K562 (cell line): ENCODE data around the gene GORASP1. TPM values are rescaled to one million over a fixed set of nuclear protein-coding genes. Genes with fewer than 3 reads are reported as not detected.

ENCODE experiments used
- BCL6 ChIP-seq: fragments of 250-450 bp; sonication (Bioruptor Pico); IDR thresholded peaks from 2 replicates; pipeline ENCODE4 v1.4.0; 2020
- BCOR ChIP-seq: fragments of 450-650 bp; IDR thresholded peaks from 2 replicates; pipeline ENCODE4 v1.6.1; 2016
- CEBPG ChIP-seq, 3 experiments: fragments of 200-800 bp in 1 of 3; sonication (Bioruptor generic) in 1 of 3; sonication (generic) in 1 of 3; formaldehyde crosslinking in 1 of 3; IDR thresholded peaks in 2 of 3; conservative IDR thresholded peaks in 1 of 3; 2 replicates each; pipeline versions ENCODE4 v1.6.1 to v1.8.0; 2016 to 2022; ENCODE audit warnings: missing compliant biosample characterization in 2 of 3, missing genetic modification characterization in 2 of 3, mild to moderate bottlenecking in 1 of 3, missing genetic modification reagents in 1 of 3
- ERF ChIP-seq: fragments of 450-650 bp; formaldehyde crosslinking; IDR thresholded peaks from 2 replicates; pipeline ENCODE4 v1.4.0; 2020; ENCODE audit warnings: mild to moderate bottlenecking, mixed read lengths
- ETV1 ChIP-seq: fragments of 450-650 bp; conservative IDR thresholded peaks from 2 replicates; pipeline ENCODE4 v1.6.1; 2016; ENCODE audit warnings: missing genetic modification characterization, control low read depth, low read depth, missing compliant biosample characterization
- FUS ChIP-seq: fragments of 200-400 bp; formaldehyde crosslinking; optimal IDR thresholded peaks from 2 replicates; pipeline ENCODE3; 2017; ENCODE audit warnings: low read depth, low read length
- GABPB1 ChIP-seq: sonication (generic); formaldehyde crosslinking; IDR thresholded peaks from 2 replicates; pipeline ENCODE4 v1.8.0; 2022; ENCODE audit warnings: mild to moderate bottlenecking, missing genetic modification reagents
- MAFF ChIP-seq: IDR thresholded peaks from 2 replicates; pipeline ENCODE4 v1.6.1; 2012; ENCODE audit warnings: low read length, improper control_type of control experiment
- MTA2 ChIP-seq: fragments of 450-650 bp; IDR thresholded peaks from 2 replicates; pipeline ENCODE4 v1.6.1; 2016; ENCODE audit warnings: low read depth
- NFATC3 ChIP-seq: fragments of 450-650 bp; IDR thresholded peaks from 2 replicates; pipeline ENCODE4 v1.6.1; 2017; ENCODE audit warnings: mild to moderate bottlenecking
- POLR2AphosphoS5 ChIP-seq: IDR thresholded peaks from 2 replicates; pipeline ENCODE4 v1.6.1; 2011; ENCODE audit warnings: mild to moderate bottlenecking, low read depth, low read length, moderate library complexity; ENCODE audit not compliant: control insufficient read depth, insufficient read depth
- SAP30 ChIP-seq: fragments of 200-600 bp; sonication (generic); IDR thresholded peaks from 2 replicates; pipeline ENCODE4 v1.6.1; 2012; ENCODE audit warnings: borderline replicate concordance, low read depth, mild to moderate bottlenecking, moderate library complexity, low read length, control low read depth, inconsistent platforms; ENCODE audit not compliant: insufficient read depth, poor library complexity, severe bottlenecking
- SIN3A ChIP-seq, 2 experiments: fragments of 150-350 bp in 1 of 2; IDR thresholded peaks; 2 replicates each; pipeline ENCODE4 v1.6.1; 2011 to 2016; ENCODE audit warnings: borderline replicate concordance in 2 of 2, low read depth in 2 of 2, low read length in 2 of 2, mild to moderate bottlenecking in 2 of 2, moderate library complexity in 2 of 2; ENCODE audit not compliant: control insufficient read depth in 1 of 2
- ZFP30 ChIP-seq: fragments of 250-450 bp; sonication (Bioruptor Pico); IDR thresholded peaks from 2 replicates; pipeline ENCODE4 v1.8.0; 2022; ENCODE audit warnings: moderate library complexity, mild to moderate bottlenecking, inconsistent platforms, borderline replicate concordance
- ZNF134 ChIP-seq: fragments of 250-450 bp; sonication (Bioruptor Pico); conservative IDR thresholded peaks from 2 replicates; pipeline ENCODE4 v1.4.0; 2020
- polyA plus RNA-seq, 8 experiments: library from polyadenylated mRNA; depleted of rRNA in 4 of 8; stranded (reverse) in 5 of 8; unstranded in 3 of 8; fragments of >200 nt; fragmentation: Nextera tagmentation in 2 of 8; fragmentation: Illumina TruSeq in 1 of 8; extraction: Ambion mirVana in 2 of 8; extraction: Trizol in 1 of 8; gene quantifications; 2 replicates each; pipeline versions ENCODE4 v1.2.1 to v1.2.3, GENCODE V29; 2011 to 2014; ENCODE audit warnings: inconsistent platforms in 1 of 8, missing spikeins in 1 of 8
- total RNA-seq, 7 experiments: library from RNA; depleted of rRNA in 6 of 7; stranded (reverse); fragments of >200 nt in 6 of 7; fragmentation: Illumina TruSeq in 2 of 7; extraction: Trizol in 2 of 7; gene quantifications; 2 replicates each; pipeline versions ENCODE4 v1.2.1 to v1.2.3, GENCODE V29; 2011 to 2021; ENCODE audit warnings: low replicate concordance in 1 of 7
- TF ChIP-seq, protein P1 (sequence below): fragments of 450-650 bp; IDR thresholded peaks from 2 replicates; pipeline ENCODE4 v1.6.1; 2016; ENCODE audit warnings: missing biosample characterization, missing genetic modification characterization
- TF ChIP-seq, protein P2 (sequence below): fragments of 250-450 bp; sonication (Bioruptor Pico); IDR thresholded peaks from 2 replicates; pipeline ENCODE4 v1.4.0; 2020
- TF ChIP-seq, protein P3 (sequence below): sonication (generic); formaldehyde crosslinking; IDR thresholded peaks from 2 replicates; pipeline ENCODE4 v1.5.0; 2020; ENCODE audit warnings: missing genetic modification reagents
- TF ChIP-seq, protein P4 (sequence below): fragments of 450-650 bp; IDR thresholded peaks from 2 replicates; pipeline ENCODE4 v1.6.1; 2016; ENCODE audit warnings: mild to moderate bottlenecking
- TF ChIP-seq, protein P5 (sequence below): fragments of 450-650 bp; IDR thresholded peaks from 2 replicates; pipeline ENCODE4 v1.6.1; 2016; ENCODE audit warnings: borderline replicate concordance

GORASP1 gene
- total and polyA plus RNA-seq, 9 of the 15 experiments (the other 6 are each of a cell fraction or from before 2014, with no cell fraction given): 8.4 to 87.9 (median 67.6) TPM

DNA sequence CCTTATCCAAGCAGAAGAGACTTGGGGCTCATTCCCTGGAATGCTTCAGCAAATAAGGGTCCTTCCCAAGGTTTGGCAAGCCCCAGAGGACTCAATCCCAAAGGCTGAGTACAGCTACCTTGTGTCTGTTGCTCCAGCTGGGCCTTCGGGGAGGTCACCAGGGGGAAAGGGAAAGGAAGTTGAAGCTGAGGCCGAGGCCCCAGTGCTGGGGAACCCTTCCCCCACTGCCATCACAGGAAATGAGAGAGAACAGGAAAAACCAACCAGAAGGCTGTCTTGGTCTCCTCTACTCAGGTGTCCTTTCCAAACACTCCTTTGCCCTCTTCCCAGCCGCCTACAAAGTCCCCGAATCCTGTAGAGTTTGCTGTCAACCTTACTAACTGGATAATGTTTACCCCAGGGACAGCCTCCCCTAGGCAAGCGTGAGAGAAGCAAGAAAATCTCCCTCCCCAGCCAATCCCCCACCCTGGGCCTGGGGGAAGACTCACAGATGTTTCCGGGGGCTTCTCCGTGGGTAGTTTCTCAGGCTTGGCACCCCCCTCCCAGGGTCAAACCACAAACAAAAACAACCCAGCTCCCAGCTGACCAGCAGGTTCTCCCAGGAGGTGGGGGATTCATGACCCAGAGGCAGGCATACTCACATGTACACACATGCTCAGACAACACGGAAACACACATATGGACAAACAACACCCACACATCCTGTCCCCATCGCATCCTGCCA is 40.4 kb upstream of the GORASP1 start (continued):
- peak; percentile 17; the same call in 1 of the 2 replicates for TF ChIP-seq ETV1 (tag)
- TF ChIP-seq BCL6 (CRISPR knock-in tag): no peak
- no peak for TF ChIP-seq SAP30
- no peak for TF ChIP-seq NFATC3
- TF ChIP-seq, protein P1, sequence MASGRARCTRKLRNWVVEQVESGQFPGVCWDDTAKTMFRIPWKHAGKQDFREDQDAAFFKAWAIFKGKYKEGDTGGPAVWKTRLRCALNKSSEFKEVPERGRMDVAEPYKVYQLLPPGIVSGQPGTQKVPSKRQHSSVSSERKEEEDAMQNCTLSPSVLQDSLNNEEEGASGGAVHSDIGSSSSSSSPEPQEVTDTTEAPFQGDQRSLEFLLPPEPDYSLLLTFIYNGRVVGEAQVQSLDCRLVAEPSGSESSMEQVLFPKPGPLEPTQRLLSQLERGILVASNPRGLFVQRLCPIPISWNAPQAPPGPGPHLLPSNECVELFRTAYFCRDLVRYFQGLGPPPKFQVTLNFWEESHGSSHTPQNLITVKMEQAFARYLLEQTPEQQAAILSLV (tag): no peak
- TF ChIP-seq ERF (CRISPR knock-in tag): no peak
- TF ChIP-seq POLR2AphosphoS5: 0 out of 2 replicates have a peak, but pooled peaks have one; percentile 29
- no peak for TF ChIP-seq CEBPG (CRISPR knock-in tag; IDR thresholded peaks at IDR 0.05)
- no peak for TF ChIP-seq CEBPG (tag; conservative IDR thresholded peaks at IDR 0.05 in 1 of 2, IDR thresholded peaks at IDR 0.05 in 1 of 2)
- TF ChIP-seq SIN3A (IDR thresholded peaks at IDR 0.05; ENCODE audit: borderline replicate concordance in 2 of 2, control insufficient read depth in 1 of 2, low read depth in 2 of 2, low read length in 2 of 2): 0 out of 4 replicates have a peak, but pooled peaks of 1 of the 2 experiments have one; percentile 10
- TF ChIP-seq MAFF: no peak
- TF ChIP-seq, protein P2, sequence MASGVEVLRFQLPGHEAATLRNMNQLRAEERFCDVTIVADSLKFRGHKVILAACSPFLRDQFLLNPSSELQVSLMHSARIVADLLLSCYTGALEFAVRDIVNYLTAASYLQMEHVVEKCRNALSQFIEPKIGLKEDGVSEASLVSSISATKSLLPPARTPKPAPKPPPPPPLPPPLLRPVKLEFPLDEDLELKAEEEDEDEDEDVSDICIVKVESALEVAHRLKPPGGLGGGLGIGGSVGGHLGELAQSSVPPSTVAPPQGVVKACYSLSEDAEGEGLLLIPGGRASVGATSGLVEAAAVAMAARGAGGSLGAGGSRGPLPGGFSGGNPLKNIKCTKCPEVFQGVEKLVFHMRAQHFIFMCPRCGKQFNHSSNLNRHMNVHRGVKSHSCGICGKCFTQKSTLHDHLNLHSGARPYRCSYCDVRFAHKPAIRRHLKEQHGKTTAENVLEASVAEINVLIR: no peak
- TF ChIP-seq, protein P3, sequence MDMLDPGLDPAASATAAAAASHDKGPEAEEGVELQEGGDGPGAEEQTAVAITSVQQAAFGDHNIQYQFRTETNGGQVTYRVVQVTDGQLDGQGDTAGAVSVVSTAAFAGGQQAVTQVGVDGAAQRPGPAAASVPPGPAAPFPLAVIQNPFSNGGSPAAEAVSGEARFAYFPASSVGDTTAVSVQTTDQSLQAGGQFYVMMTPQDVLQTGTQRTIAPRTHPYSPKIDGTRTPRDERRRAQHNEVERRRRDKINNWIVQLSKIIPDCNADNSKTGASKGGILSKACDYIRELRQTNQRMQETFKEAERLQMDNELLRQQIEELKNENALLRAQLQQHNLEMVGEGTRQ (CRISPR knock-in tag): no peak
- TF ChIP-seq, protein P4, sequence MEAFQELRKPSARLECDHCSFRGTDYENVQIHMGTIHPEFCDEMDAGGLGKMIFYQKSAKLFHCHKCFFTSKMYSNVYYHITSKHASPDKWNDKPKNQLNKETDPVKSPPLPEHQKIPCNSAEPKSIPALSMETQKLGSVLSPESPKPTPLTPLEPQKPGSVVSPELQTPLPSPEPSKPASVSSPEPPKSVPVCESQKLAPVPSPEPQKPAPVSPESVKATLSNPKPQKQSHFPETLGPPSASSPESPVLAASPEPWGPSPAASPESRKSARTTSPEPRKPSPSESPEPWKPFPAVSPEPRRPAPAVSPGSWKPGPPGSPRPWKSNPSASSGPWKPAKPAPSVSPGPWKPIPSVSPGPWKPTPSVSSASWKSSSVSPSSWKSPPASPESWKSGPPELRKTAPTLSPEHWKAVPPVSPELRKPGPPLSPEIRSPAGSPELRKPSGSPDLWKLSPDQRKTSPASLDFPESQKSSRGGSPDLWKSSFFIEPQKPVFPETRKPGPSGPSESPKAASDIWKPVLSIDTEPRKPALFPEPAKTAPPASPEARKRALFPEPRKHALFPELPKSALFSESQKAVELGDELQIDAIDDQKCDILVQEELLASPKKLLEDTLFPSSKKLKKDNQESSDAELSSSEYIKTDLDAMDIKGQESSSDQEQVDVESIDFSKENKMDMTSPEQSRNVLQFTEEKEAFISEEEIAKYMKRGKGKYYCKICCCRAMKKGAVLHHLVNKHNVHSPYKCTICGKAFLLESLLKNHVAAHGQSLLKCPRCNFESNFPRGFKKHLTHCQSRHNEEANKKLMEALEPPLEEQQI: no peak
- no peak for TF ChIP-seq FUS
- TF ChIP-seq, protein P5, sequence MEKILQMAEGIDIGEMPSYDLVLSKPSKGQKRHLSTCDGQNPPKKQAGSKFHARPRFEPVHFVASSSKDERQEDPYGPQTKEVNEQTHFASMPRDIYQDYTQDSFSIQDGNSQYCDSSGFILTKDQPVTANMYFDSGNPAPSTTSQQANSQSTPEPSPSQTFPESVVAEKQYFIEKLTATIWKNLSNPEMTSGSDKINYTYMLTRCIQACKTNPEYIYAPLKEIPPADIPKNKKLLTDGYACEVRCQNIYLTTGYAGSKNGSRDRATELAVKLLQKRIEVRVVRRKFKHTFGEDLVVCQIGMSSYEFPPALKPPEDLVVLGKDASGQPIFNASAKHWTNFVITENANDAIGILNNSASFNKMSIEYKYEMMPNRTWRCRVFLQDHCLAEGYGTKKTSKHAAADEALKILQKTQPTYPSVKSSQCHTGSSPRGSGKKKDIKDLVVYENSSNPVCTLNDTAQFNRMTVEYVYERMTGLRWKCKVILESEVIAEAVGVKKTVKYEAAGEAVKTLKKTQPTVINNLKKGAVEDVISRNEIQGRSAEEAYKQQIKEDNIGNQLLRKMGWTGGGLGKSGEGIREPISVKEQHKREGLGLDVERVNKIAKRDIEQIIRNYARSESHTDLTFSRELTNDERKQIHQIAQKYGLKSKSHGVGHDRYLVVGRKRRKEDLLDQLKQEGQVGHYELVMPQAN: no peak
- 0 out of 2 replicates have a peak, but pooled peaks have one; percentile 4 for TF ChIP-seq ZNF134 (CRISPR knock-in tag)
- TF ChIP-seq ZFP30 (CRISPR knock-in tag): no peak
- no peak for TF ChIP-seq GABPB1 (CRISPR knock-in tag)
- no peak for TF ChIP-seq BCOR
- TF ChIP-seq MTA2: no peak
